SK-N-MC (cell line): ENCODE measurements around the gene CYP2S1.
"Not testable (repeated sequence)": the region's sequence is repeated elsewhere in the genome, so short reads cannot be mapped to it uniquely, and the experiment has no call there.

ENCODE experiments used
- DNase-seq: peaks from one replicate; pipeline ENCODE4 v3.0.0-alpha.2; 2011; ENCODE audit warnings: low read depth, low spot score
- H3K27ac ChIP-seq: fragments of 200-600 bp; sonication (generic); 2 replicates; pipeline ENCODE4 v1.5.1; 2016; ENCODE audit warnings: mixed run types
- H3K36me3 ChIP-seq: fragments of 200-600 bp; sonication (generic); 2 replicates; pipeline ENCODE4 v1.6.1; 2017; ENCODE audit warnings: antibody characterized with exemption, low read length, mixed read lengths; ENCODE audit not compliant: insufficient read depth
- H3K4me3 ChIP-seq: fragments of 200-600 bp; sonication (generic); 2 replicates; pipeline ENCODE4 v1.5.1; 2016
- H3K9ac ChIP-seq: fragments of 200-600 bp; sonication (generic); 2 replicates; pipeline ENCODE4 v1.8.0; 2017; ENCODE audit warnings: mixed run types, mixed read lengths; ENCODE audit not compliant: insufficient read length
- H3K9me3 ChIP-seq: fragments of 200-600 bp; sonication (generic); 2 replicates; pipeline ENCODE4 v1.6.1; 2017; ENCODE audit warnings: low read depth, mild to moderate bottlenecking, antibody characterized with exemption, low read length, moderate library complexity, mixed read lengths
- EZH2 ChIP-seq: fragments of 200-600 bp; sonication (generic); IDR thresholded peaks from one replicate; pipeline ENCODE4 v1.6.1; 2017; ENCODE audit warnings: antibody characterized with exemption
- FOXP2 ChIP-seq: optimal IDR thresholded peaks from 2 replicates; pipeline ENCODE3; 2011; ENCODE audit warnings: mild to moderate bottlenecking, moderate library complexity; ENCODE audit not compliant: insufficient read depth; ENCODE audit errors: extremely low read length, control extremely low read depth
- POLR2AphosphoS5 ChIP-seq: IDR thresholded peaks from 2 replicates; pipeline ENCODE4 v1.6.1; 2012; ENCODE audit warnings: mild to moderate bottlenecking, low read depth, low read length, borderline replicate concordance

The CYP2S1 gene

GRCh38 chr19:41166944-41167804 is 25.8 kb upstream of the CYP2S1 start:
- TF ChIP-seq POLR2AphosphoS5 = no peak
- no peak for TF ChIP-seq FOXP2
- no peak for TF ChIP-seq EZH2
- H3K36me3 ChIP-seq = no peaks in the 10 kb centered on the region
- no peak overlapping the region for H3K4me3 ChIP-seq
- H3K9ac ChIP-seq = no peak overlapping the region
- DNase-seq = no peak
- H3K27ac ChIP-seq = no peak overlapping the region
- H3K9me3 ChIP-seq = no peaks in the 10 kb centered on the region

- Histone ChIP-seq H3K27ac (no peak overlapping the region), H3K9me3 (no peaks in the 10 kb centered on the region), H3K9ac (no peak overlapping the region), H3K4me3 (no peak overlapping the region), H3K36me3 (no peaks in the 10 kb centered on the region)
- DNase-seq = no peak
- TF ChIP-seq POLR2AphosphoS5 = no peak
- no peak for TF ChIP-seq FOXP2
- TF ChIP-seq EZH2 = no peak
These were observed 20.5 kb upstream of the CYP2S1 start for GRCh38 chr19:41172297-41173164.

- no peak for TF ChIP-seq FOXP2
- Histone ChIP-seq H3K27ac (no peak overlapping the region), H3K4me3 (no peak overlapping the region), H3K9ac (no peak overlapping the region), H3K9me3 (no peaks in the 10 kb centered on the region), H3K36me3 (no peaks in the 10 kb centered on the region)
- DNase-seq = no peak
These were observed 18.6 kb upstream of the CYP2S1 start for GRCh38 chr19:41174297-41174928.

GRCh38 chr19:41175801-41176777 is 16.9 kb upstream of the CYP2S1 start:
- DNase-seq = no peak
- peak overlapping the region; percentile 50 for H3K4me3 ChIP-seq
- no peaks in the 10 kb centered on the region for H3K36me3 ChIP-seq
- H3K27ac ChIP-seq = peak overlapping the region; percentile 44; the same call in 1 of the 2 replicates
- no peaks in the 10 kb centered on the region for H3K9me3 ChIP-seq
- no peak overlapping the region for H3K9ac ChIP-seq
- no peak for TF ChIP-seq EZH2
- no peak for TF ChIP-seq POLR2AphosphoS5
- no peak for TF ChIP-seq FOXP2

GRCh38 chr19:41180173-41180572 is 12.8 kb upstream of the CYP2S1 start:
- not testable (repeated sequence) for H3K4me3 ChIP-seq, DNase-seq, H3K9ac ChIP-seq, H3K27ac ChIP-seq, H3K9me3 ChIP-seq, H3K36me3 ChIP-seq

- no peaks in the 10 kb centered on the region for H3K36me3 ChIP-seq
- no peak for TF ChIP-seq FOXP2
- H3K4me3 ChIP-seq = no peak overlapping the region
- no peak for DNase-seq
- no peaks in the 10 kb centered on the region for H3K9me3 ChIP-seq
- no peak overlapping the region for H3K9ac ChIP-seq
- no peak overlapping the region for H3K27ac ChIP-seq
These were observed 5.8 kb upstream of the CYP2S1 start for GRCh38 chr19:41186971-41187883.

- TF ChIP-seq EZH2 = no peak
- no peak for TF ChIP-seq FOXP2
- no peak for TF ChIP-seq POLR2AphosphoS5
- Histone ChIP-seq H3K27ac (no peak overlapping the region), H3K36me3 (no peaks in the 10 kb centered on the region), H3K9ac (no peak overlapping the region), H3K9me3 (no peaks in the 10 kb centered on the region), H3K4me3 (no peak overlapping the region)
- no peak for DNase-seq
These were observed 5.1 kb upstream of the CYP2S1 start for GRCh38 chr19:41187884-41188279.
